GM23248 (cell line): ENCODE results near the gene USP2.

Source experiments
- EZH2 ChIP-seq: fragments of 200-600 bp; sonication (generic); IDR thresholded peaks from 2 replicates; pipeline ENCODE4 v1.6.1; 2018; ENCODE audit warnings: antibody characterized with exemption, mild to moderate bottlenecking; ENCODE audit not compliant: insufficient read depth, poor library complexity, severe bottlenecking
- EZH2phosphoT487 ChIP-seq: fragments of 200-600 bp; sonication (generic); IDR thresholded peaks from 2 replicates; pipeline ENCODE4 v1.6.1; 2018; ENCODE audit warnings: antibody characterized with exemption, moderate library complexity, mild to moderate bottlenecking, low read depth; ENCODE audit not compliant: insufficient read depth

- TF ChIP-seq EZH2 (no peak), EZH2phosphoT487 (no peak)
Observed at GRCh38 chr11:119406005-119406404, 24.5 kb upstream of the USP2 start.
